Measurements from ENCODE around the gene CARS2.

DNA sequence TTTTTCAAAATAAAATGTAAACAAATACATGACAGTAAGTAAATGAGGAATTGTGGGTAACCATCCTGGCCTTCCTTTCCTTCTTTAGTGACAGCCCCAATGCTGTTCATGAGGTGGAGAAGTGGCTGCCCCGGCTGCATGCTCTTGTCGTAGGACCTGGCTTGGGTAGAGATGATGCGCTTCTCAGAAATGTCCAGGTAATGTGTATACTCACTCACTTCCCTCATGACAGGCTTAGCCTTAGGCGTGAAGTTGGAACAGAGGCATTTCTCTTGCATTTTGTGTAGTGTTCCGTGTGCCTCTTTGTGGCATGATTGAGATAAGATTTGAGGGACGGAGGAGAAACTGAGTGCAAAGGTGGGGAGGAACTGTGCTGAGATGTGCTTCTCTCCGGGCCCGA, 78.6 kb downstream of the CARS2 start:
- TF ChIP-seq POLR2AphosphoS5 (IDR thresholded peaks at IDR 0.05; ENCODE audit: low read depth, low read length) (no peak), POLR2A (IDR thresholded peaks at IDR 0.05; ENCODE audit: low read depth, low read length) (no peak), TAF1 (IDR thresholded peaks at IDR 0.05; ENCODE audit: low read depth, low read length) (no peak)

Measured in GM12891 (cell line).